Measurements from ENCODE around the gene PTPN1. TPM values are rescaled to one million over a fixed set of nuclear protein-coding genes. Genes with fewer than 3 reads are reported as not detected.

The PTPN1 gene
- total and polyA plus RNA-seq, 8 donors = 26.3 to 98.6 (median 30.4) TPM

DNA sequence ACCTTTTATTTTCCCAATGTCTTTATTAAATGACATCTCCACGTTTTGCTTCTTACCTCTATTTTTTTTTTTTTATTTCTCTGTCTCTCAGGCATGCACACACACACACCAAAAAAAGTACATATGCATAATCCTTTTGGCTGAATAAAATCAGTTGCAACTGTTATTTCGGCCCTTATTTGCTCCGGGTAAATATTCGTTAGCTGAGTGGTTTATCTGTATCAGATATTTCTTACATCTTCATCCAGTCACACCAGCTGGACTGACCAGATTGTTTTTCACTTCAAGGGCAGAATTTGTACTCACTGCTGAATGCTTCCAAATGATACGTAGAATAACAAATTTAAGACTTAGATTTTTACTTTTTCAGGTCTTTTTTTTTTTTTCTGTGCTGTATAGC, 45.5 kb downstream of the PTPN1 start:
- no peaks in the 10 kb centered on the region for H3K9me3 ChIP-seq
- no peak for ATAC-seq
- no peaks in the 10 kb centered on the region for H3K27me3 ChIP-seq
- no peak overlapping the region for H3K27ac ChIP-seq
- TF ChIP-seq, protein P1, sequence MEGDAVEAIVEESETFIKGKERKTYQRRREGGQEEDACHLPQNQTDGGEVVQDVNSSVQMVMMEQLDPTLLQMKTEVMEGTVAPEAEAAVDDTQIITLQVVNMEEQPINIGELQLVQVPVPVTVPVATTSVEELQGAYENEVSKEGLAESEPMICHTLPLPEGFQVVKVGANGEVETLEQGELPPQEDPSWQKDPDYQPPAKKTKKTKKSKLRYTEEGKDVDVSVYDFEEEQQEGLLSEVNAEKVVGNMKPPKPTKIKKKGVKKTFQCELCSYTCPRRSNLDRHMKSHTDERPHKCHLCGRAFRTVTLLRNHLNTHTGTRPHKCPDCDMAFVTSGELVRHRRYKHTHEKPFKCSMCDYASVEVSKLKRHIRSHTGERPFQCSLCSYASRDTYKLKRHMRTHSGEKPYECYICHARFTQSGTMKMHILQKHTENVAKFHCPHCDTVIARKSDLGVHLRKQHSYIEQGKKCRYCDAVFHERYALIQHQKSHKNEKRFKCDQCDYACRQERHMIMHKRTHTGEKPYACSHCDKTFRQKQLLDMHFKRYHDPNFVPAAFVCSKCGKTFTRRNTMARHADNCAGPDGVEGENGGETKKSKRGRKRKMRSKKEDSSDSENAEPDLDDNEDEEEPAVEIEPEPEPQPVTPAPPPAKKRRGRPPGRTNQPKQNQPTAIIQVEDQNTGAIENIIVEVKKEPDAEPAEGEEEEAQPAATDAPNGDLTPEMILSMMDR (IDR thresholded peaks at IDR 0.05) = no peak
- H3K4me3 ChIP-seq = no peak overlapping the region
- intact Hi-C loops (cut with DNase I) = no loop called here
- H3K4me1 ChIP-seq = peaks cover 5 to 45% of the 10 kb centered on the region in 2 donors
- DNase-seq = no peak
- peaks cover 0 to 10% of the 10 kb centered on the region in 2 donors for H3K36me3 ChIP-seq

DNA sequence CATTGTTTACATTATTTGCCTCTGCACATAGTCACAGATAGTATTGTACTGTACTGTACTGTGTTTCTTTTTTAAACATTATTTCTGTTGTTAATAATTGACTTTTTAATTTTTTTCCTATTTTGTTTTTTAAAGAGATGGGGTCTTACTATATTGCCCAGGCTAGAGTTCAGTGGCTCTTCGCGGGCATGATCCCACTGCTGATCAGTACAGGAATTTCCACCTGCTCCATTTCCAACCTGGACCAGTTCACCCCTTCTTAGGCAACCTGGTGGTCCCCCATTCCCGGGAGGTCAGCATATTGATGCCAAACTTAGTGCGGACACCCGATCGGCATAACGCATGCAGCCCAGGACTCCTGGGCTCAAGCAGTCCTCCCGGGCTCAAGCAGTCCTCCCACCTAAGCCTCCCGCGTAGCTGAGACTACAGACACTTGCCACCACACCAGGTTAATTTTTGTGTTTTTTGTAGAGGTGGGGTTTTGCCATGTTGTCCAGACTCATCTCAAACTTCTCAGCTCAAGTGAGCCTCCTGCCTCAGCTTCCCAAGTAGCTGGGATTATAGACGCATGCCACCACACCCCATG, 47.5 kb downstream of the PTPN1 start:
- peaks cover 0 to 28% of the 10 kb centered on the region in 2 donors for H3K36me3 ChIP-seq
- intact Hi-C loops (cut with DNase I) = no loop called here
- no peak overlapping the region for H3K27ac ChIP-seq
- TF ChIP-seq, protein P1 (IDR thresholded peaks at IDR 0.05) = no peak
- no peaks in the 10 kb centered on the region for H3K9me3 ChIP-seq
- H3K27me3 ChIP-seq = no peaks in the 10 kb centered on the region
- no peak for DNase-seq
- H3K4me1 ChIP-seq = peaks cover 21 to 52% of the 10 kb centered on the region in 2 donors
- no peak for ATAC-seq
- H3K4me3 ChIP-seq = no peak overlapping the region

DNA sequence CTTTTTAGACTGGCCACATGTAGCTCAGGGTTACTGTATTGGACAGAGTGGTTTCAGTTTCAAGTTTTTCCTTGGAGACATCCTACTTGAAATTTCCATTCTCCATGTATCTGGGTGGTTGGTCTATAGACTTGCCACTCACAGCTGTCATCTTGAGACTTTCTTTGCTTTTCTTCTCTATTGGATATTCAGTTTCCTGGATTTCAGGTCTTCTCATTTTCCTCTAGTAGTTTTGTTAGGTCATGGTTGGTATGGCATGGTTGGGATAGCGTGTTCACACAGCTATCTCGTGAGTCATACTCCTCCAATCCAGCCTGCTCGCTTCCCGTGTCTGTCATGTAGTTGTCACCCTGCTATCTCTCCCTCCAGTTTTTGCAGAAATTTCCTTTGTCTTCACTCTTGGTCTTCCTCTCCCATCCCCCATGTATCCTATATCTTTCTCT, 48.3 kb downstream of the PTPN1 start:
- no peak overlapping the region for H3K27ac ChIP-seq
- no peaks in the 10 kb centered on the region for H3K27me3 ChIP-seq
- DNase-seq = no peak
- peaks cover 22 to 51% of the 10 kb centered on the region in 2 donors for H3K4me1 ChIP-seq
- H3K36me3 ChIP-seq = peaks cover 0 to 37% of the 10 kb centered on the region in 2 donors
- TF ChIP-seq, protein P1 (IDR thresholded peaks at IDR 0.05) = no peak
- no peaks in the 10 kb centered on the region for H3K9me3 ChIP-seq
- intact Hi-C loops (cut with DNase I) = no loop called here
- H3K4me3 ChIP-seq = no peak overlapping the region
- ATAC-seq = no peak

DNA sequence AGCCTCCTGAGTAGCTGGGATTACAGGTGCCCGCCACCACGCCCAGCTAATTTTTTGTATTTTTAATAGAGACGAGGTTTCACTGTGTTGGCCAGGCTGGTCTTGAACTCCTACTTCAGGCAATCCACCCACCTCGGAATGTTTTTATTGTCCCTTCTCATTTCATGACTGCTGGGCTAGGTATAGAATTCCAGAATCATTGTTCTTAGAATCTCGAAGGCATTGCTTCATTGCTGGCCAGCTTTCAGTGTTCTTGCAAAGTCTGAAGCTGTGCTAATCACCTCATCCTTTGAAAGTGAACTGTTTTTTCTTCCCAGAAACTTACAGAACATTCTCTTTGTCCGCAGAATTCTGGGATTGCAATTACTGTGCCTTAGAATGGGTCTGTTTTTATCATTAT, 49.0 kb downstream of the PTPN1 start:
- peaks cover 23 to 45% of the 10 kb centered on the region in 2 donors for H3K4me1 ChIP-seq
- no peaks in the 10 kb centered on the region for H3K27me3 ChIP-seq
- peak overlapping the region in 1 of 2 donors; percentile 11 for H3K27ac ChIP-seq
- ATAC-seq (no peak), DNase-seq (no peak)
- no peaks in the 10 kb centered on the region for H3K9me3 ChIP-seq
- intact Hi-C loops (cut with DNase I) = no loop called here
- H3K36me3 ChIP-seq = peaks cover 0 to 40% of the 10 kb centered on the region in 2 donors
- TF ChIP-seq, protein P1 (IDR thresholded peaks at IDR 0.05) = no peak
- H3K4me3 ChIP-seq = no peak overlapping the region

DNA sequence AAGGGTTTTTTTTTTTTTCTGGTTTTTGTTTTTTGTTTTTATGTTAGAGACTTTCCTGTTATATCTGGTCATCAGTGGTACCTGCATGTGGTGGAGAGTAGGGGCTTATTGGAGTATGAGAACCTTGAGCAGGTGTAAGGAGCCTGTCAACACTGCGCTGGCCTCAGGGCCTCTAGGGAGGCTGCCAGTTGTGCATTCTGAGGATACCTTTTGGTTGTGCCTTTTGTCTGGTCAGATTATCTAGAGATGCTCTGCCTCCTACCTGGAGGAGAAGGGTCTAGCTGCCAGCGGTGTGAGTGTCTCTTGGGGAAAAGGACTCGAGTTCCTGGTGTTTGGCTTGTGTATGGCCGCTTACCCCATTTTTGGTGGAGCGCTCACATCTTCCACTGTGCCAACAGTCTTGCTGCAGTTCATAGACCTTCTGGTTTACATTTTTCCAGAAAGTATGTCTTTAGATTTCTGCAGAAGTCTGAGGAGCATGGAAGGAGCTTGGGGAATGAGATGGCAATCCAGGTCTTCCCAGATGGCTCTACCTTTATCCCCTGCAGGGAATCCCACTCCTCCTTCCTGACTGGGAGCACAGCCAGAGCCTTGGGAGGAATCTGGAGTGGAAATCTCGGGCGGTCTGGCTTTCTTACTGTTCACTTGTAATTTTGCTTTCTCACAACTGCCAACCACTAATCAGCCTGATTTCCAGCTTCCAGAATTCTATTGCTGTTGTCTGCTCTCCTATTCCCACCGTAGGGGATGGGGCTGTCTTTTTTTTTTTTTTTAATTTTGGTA, 49.9 kb downstream of the PTPN1 start:
- Histone ChIP-seq H3K27me3 (no peaks in the 10 kb centered on the region), H3K4me1 (peaks cover 28 to 48% of the 10 kb centered on the region in 2 donors), H3K9me3 (no peaks in the 10 kb centered on the region), H3K4me3 (no peak overlapping the region), H3K27ac (peak overlapping the region; percentile 60 to 87), H3K36me3 (peaks cover 0 to 49% of the 10 kb centered on the region in 2 donors)
- intact Hi-C loops (cut with DNase I) = no loop called here
- ATAC-seq (no peak), DNase-seq (no peak)
- TF ChIP-seq, protein P1 (IDR thresholded peaks at IDR 0.05) = no peak
